CD4-positive, alpha-beta memory T cell (primary cell): Measurements from ENCODE around the gene CCDC186. TPM values are rescaled to one million over a fixed set of nuclear protein-coding genes. Genes with fewer than 3 reads are reported as not detected.
A peak's percentile ranks its signal among the peaks of the same experiment; 100 is the strongest.

Source experiments
- CTCF ChIA-PET: fragments of 350-600 bp; sonication (Branson Sonifier 250); formaldehyde crosslinking; loops from one replicate; lab custom pipeline; 2021; ENCODE audit warnings: inconsistent platforms; ENCODE audit not compliant: partially characterized antibody; lab: Charles Lee
- POLR2A ChIA-PET: fragments of 350-600 bp; sonication (Branson Sonifier 250); formaldehyde crosslinking; loops from one replicate; lab custom pipeline; 2021; ENCODE audit not compliant: partially characterized antibody; lab: Charles Lee
- DNase-seq, 5 donors: peaks; one replicate each; pipeline versions ENCODE4 v3.0.0 to v3.0.0-alpha.2; 2020 to 2022; ENCODE audit warnings: mixed read lengths in 1 of 5
- H3K27ac ChIP-seq: one replicate; pipeline ENCODE4 v1.7.0; 2013; ENCODE audit warnings: low read depth, low read length
- H3K27me3 ChIP-seq: 2 replicates; pipeline ENCODE4 v1.7.0; 2013; ENCODE audit warnings: mild to moderate bottlenecking, low read length, moderate library complexity; ENCODE audit not compliant: insufficient read depth
- H3K36me3 ChIP-seq: 2 replicates; pipeline ENCODE4 v1.7.0; 2013; ENCODE audit warnings: mild to moderate bottlenecking, low read length, moderate library complexity; ENCODE audit not compliant: insufficient read depth
- H3K4me1 ChIP-seq: 2 replicates; pipeline ENCODE4 v1.7.0; 2013; ENCODE audit warnings: mild to moderate bottlenecking, low read length, moderate library complexity; ENCODE audit not compliant: insufficient read depth
- H3K4me3 ChIP-seq, 2 donors: one replicate each; pipeline ENCODE4 v1.7.0; 2013; ENCODE audit warnings: low read length in 2 of 2, mild to moderate bottlenecking in 1 of 2
- H3K9me3 ChIP-seq, 2 donors: one replicate each; pipeline ENCODE4 v1.7.0; 2013; ENCODE audit warnings: low read length in 2 of 2, control low read depth in 1 of 2; ENCODE audit not compliant: control insufficient read depth in 1 of 2
- H3K27ac Mint-ChIP-seq, 7 donors: one replicate each; pipeline ENCODE4 v1.8.0; 2020 to 2021; ENCODE audit warnings: mixed read lengths in 7 of 7, mild to moderate bottlenecking in 6 of 7, inconsistent platforms in 3 of 7, moderate library complexity in 3 of 7
- H3K27me3 Mint-ChIP-seq, 2 donors: one replicate each; pipeline ENCODE4 v1.8.0; 2020 to 2021; ENCODE audit warnings: mixed read lengths in 2 of 2
- H3K36me3 Mint-ChIP-seq, 2 donors: one replicate each; pipeline ENCODE4 v1.8.0; 2020 to 2021; ENCODE audit warnings: mixed read lengths in 2 of 2, inconsistent platforms in 1 of 2, mild to moderate bottlenecking in 1 of 2
- H3K4me1 Mint-ChIP-seq, 4 donors: one replicate each; pipeline ENCODE4 v1.8.0; 2020 to 2021; ENCODE audit warnings: mixed read lengths in 4 of 4, mild to moderate bottlenecking in 1 of 4
- H3K4me3 Mint-ChIP-seq, 8 donors: one replicate each; pipeline ENCODE4 v1.8.0; 2020 to 2021; ENCODE audit warnings: mixed read lengths in 8 of 8, mild to moderate bottlenecking in 7 of 8, moderate library complexity in 6 of 8, inconsistent platforms in 3 of 8
- H3K9me3 Mint-ChIP-seq, 8 donors: one replicate each; pipeline ENCODE4 v1.8.0; 2020 to 2021; ENCODE audit warnings: mixed read lengths in 8 of 8, mild to moderate bottlenecking in 5 of 8, inconsistent platforms in 3 of 8, moderate library complexity in 1 of 8
- intact Hi-C: fragments of 100-400 bp; cut with micrococcal nuclease; formaldehyde crosslinking; loops from one replicate; pipeline ENCODE4 v1.15.1; 2023
- polyA plus RNA-seq, 2 donors: library from polyadenylated mRNA; unstranded; fragments of 300-500 nt; fragmentation: Illumina TruSeq; gene quantifications; one replicate each; pipeline ENCODE4 v1.2.3, GENCODE V29; 2021
- total RNA-seq, 2 experiments: library from RNA; stranded (reverse); gene quantifications; one replicate each; pipeline ENCODE4 v1.2.3, GENCODE V29; 2021

The CCDC186 gene
- total and polyA plus RNA-seq, 4 experiments from 2014 or later: 20.8 to 43.3 (median 31.4) TPM

- Histone ChIP-seq H3K36me3 (no peaks in the 10 kb centered on the region), H3K4me3 (no peak overlapping the region), H3K4me1 (no peaks in the 10 kb centered on the region), H3K27me3 (no peaks in the 10 kb centered on the region), H3K9me3 (no peaks in the 10 kb centered on the region), H3K27ac (no peak overlapping the region)
- peak overlapping the region in 1 of 7 donors; percentile 10 for H3K27ac Mint-ChIP-seq
- no peaks in the 10 kb centered on the region for H3K36me3 Mint-ChIP-seq
- intact Hi-C loops: loop anchor here (10.0 kb wide), 1 partner anchor 122 kb away; no protein-coding TSS in a partner anchor
- ChIA-PET CTCF (no interaction called here), POLR2A (no interaction called here)
- no peak overlapping the region for H3K4me3 Mint-ChIP-seq
- no peaks in the 10 kb centered on the region for H3K4me1 Mint-ChIP-seq
- H3K27me3 Mint-ChIP-seq: no peaks in the 10 kb centered on the region
- peaks cover 0 to 1% (median 0%) of the 10 kb centered on the region in 8 donors for H3K9me3 Mint-ChIP-seq
- DNase-seq: no peak
Observed at GRCh38 chr10:114087255-114087654, 86.7 kb downstream of the CCDC186 start.

DNA sequence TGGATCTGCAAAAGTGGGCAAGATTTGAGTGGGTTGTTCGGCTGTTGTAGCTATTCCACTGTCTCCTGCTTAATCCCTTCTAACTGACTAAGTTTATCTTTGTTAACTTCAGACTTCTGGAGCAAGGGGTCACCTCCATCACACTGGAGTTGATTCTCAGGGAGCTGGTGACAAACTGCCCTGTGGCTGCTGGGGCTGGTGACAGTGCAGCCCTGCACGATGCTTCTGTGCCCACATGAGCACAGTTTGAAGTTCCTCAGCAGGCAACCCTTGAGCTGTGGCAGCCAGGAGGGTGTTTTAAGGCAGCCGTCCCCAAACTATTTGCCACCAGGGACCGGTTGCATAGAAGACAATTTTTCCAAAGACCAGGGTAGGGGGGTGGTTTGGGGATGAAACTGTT lies 89.8 kb downstream of the CCDC186 start:
- intact Hi-C loops: loop anchor here (10.0 kb wide), 1 partner anchor 119 kb away; no protein-coding TSS in a partner anchor
- Mint-ChIP-seq H3K9me3 (peaks cover 0 to 1% (median 0%) of the 10 kb centered on the region in 8 donors), H3K27ac (peak overlapping the region in 1 of 7 donors; percentile 19), H3K27me3 (peaks cover 0 to 5% of the 10 kb centered on the region in 2 donors), H3K36me3 (no peaks in the 10 kb centered on the region), H3K4me3 (no peak overlapping the region), H3K4me1 (no peaks in the 10 kb centered on the region)
- no peak overlapping the region for H3K4me3 ChIP-seq
- CTCF ChIA-PET: no interaction called here
- no peak overlapping the region for H3K27ac ChIP-seq
- POLR2A ChIA-PET: interaction anchor here (0.7 to 2.8 kb wide), 3 partner anchors 11 to 133 kb away, joined by 3 to 10 read pairs (median 4); no protein-coding TSS in a partner anchor
- H3K27me3 ChIP-seq: no peaks in the 10 kb centered on the region
- no peaks in the 10 kb centered on the region for H3K36me3 ChIP-seq
- no peaks in the 10 kb centered on the region for H3K9me3 ChIP-seq
- H3K4me1 ChIP-seq: no peaks in the 10 kb centered on the region
- DNase-seq: no peak

- H3K4me1 Mint-ChIP-seq: no peaks in the 10 kb centered on the region
- H3K9me3 Mint-ChIP-seq: peaks cover 0 to 2% (median 0%) of the 10 kb centered on the region in 8 donors
- intact Hi-C loops: loop anchor here (10.0 kb wide), 1 partner anchor 118 kb away; no protein-coding TSS in a partner anchor
- Histone ChIP-seq H3K4me1 (no peaks in the 10 kb centered on the region), H3K4me3 (no peak overlapping the region), H3K27me3 (no peaks in the 10 kb centered on the region), H3K9me3 (no peaks in the 10 kb centered on the region), H3K36me3 (no peaks in the 10 kb centered on the region), H3K27ac (no peak overlapping the region)
- no peaks in the 10 kb centered on the region for H3K36me3 Mint-ChIP-seq
- peaks cover 0 to 5% of the 10 kb centered on the region in 2 donors for H3K27me3 Mint-ChIP-seq
- ChIA-PET POLR2A (interaction anchor here (2.8 kb wide), 1 partner anchor 122 kb away, joined by 10 read pairs; no protein-coding TSS in a partner anchor), CTCF (no interaction called here)
- H3K4me3 Mint-ChIP-seq: no peak overlapping the region
- peak in 1 of 5 donors; percentile 12 for DNase-seq
- H3K27ac Mint-ChIP-seq: no peak overlapping the region
Observed at GRCh38 chr10:114083040-114083439, 91.0 kb downstream of the CCDC186 start.

DNA sequence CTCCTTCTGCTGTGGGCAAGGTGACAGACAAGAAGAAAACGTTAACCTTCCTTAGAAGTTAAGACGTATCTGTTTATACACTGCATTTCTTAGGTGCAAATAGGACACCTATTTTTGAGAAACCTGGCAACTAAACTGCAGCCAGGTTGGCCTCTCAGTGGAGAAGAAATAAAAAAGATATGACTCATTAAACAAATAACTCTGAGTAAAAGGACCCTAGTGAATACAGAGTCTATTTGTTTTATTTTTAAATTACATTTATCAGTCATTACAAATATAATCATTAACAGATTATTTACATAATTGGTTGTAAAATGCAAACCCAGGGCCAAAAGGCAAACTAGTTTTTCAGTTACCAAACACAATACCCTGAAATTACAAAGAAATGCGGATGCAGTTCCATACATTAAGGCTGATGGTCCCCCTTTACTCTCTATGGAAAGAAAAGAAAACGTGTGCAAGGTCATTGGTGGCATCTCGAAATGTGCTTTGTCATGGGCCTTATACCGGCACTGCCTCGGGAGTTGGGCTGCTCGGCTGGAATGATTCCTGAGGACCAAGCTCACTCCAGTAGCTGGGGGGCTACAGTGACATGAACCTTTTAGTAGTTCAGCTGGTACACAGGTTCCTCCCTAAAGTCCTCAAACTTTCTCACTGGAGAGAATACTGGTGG lies 92.0 kb downstream of the CCDC186 start:
- Mint-ChIP-seq H3K27ac (no peak overlapping the region), H3K9me3 (peaks cover 0 to 3% (median 0%) of the 10 kb centered on the region in 8 donors), H3K4me1 (no peaks in the 10 kb centered on the region), H3K36me3 (no peaks in the 10 kb centered on the region), H3K27me3 (peaks cover 0 to 5% of the 10 kb centered on the region in 2 donors), H3K4me3 (no peak overlapping the region)
- CTCF ChIA-PET: no interaction called here
- H3K4me1 ChIP-seq: no peaks in the 10 kb centered on the region
- H3K4me3 ChIP-seq: no peak overlapping the region
- POLR2A ChIA-PET: interaction anchor here (2.8 kb wide), 1 partner anchor 121 kb away, joined by 10 read pairs; no protein-coding TSS in a partner anchor
- no peaks in the 10 kb centered on the region for H3K27me3 ChIP-seq
- intact Hi-C loops: loop anchor here (10.0 kb wide), 1 partner anchor 117 kb away; no protein-coding TSS in a partner anchor
- H3K9me3 ChIP-seq: no peaks in the 10 kb centered on the region
- H3K36me3 ChIP-seq: no peaks in the 10 kb centered on the region
- H3K27ac ChIP-seq: no peak overlapping the region
- no peak for DNase-seq

GRCh38 chr10:114079421-114079820 lies 94.6 kb downstream of the CCDC186 start:
- Mint-ChIP-seq H3K27me3 (peaks cover 0 to 5% of the 10 kb centered on the region in 2 donors), H3K27ac (no peak overlapping the region), H3K36me3 (no peaks in the 10 kb centered on the region), H3K4me1 (peaks cover 0 to 1% (median 0%) of the 10 kb centered on the region in 4 donors), H3K9me3 (peaks cover 0 to 2% (median 0%) of the 10 kb centered on the region in 8 donors), H3K4me3 (no peak overlapping the region)
- H3K27me3 ChIP-seq: no peaks in the 10 kb centered on the region
- no peak overlapping the region for H3K27ac ChIP-seq
- POLR2A ChIA-PET: no interaction called here
- intact Hi-C loops: no loop called here
- no peaks in the 10 kb centered on the region for H3K36me3 ChIP-seq
- H3K4me3 ChIP-seq: no peak overlapping the region
- CTCF ChIA-PET: interaction anchor here (0.8 kb wide), 1 partner anchor 24 kb away, joined by 3 read pairs; no protein-coding TSS in a partner anchor
- H3K9me3 ChIP-seq: no peaks in the 10 kb centered on the region
- H3K4me1 ChIP-seq: no peaks in the 10 kb centered on the region
- DNase-seq: no peak

- no peaks in the 10 kb centered on the region for H3K36me3 Mint-ChIP-seq
- peaks cover 0 to 5% of the 10 kb centered on the region in 2 donors for H3K27me3 Mint-ChIP-seq
- Histone ChIP-seq H3K4me1 (peaks cover 10% of the 10 kb centered on the region), H3K27ac (no peak overlapping the region), H3K4me3 (no peak overlapping the region), H3K36me3 (no peaks in the 10 kb centered on the region), H3K27me3 (no peaks in the 10 kb centered on the region), H3K9me3 (no peaks in the 10 kb centered on the region)
- intact Hi-C loops: no loop called here
- peaks cover 0 to 2% (median 0%) of the 10 kb centered on the region in 8 donors for H3K9me3 Mint-ChIP-seq
- POLR2A ChIA-PET: no interaction called here
- DNase-seq: no peak
- no peak overlapping the region for H3K27ac Mint-ChIP-seq
- CTCF ChIA-PET: interaction anchor here (0.8 kb wide), 1 partner anchor 25 kb away, joined by 3 read pairs; no protein-coding TSS in a partner anchor
- peaks cover 4 to 8% (median 5%) of the 10 kb centered on the region in 4 donors for H3K4me1 Mint-ChIP-seq
- no peak overlapping the region for H3K4me3 Mint-ChIP-seq
Observed at GRCh38 chr10:114078346-114078745, 95.7 kb downstream of the CCDC186 start.

DNA sequence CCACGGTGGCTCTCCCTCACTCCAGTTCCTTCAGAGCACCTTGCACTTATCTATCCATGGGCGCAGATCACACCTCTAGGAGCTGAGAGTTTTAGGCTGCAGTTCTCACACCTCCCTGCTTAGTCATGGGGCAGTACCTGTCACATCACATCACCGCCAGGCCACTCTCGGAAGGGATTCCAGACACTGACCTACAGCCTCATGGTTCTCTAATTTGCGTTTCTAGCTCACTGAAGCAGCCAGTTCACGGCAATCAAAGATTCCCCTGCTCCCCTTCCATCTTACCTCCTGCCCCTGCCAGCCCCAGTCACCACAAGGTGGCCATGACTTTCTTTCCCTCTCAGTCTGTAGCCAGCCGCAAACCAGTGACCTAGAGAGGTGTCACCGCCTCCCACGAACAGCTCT lies 96.2 kb downstream of the CCDC186 start:
- ChIA-PET POLR2A (no interaction called here), CTCF (no interaction called here)
- H3K27me3 Mint-ChIP-seq: peaks cover 0 to 5% of the 10 kb centered on the region in 2 donors
- H3K9me3 Mint-ChIP-seq: peaks cover 0 to 2% (median 0%) of the 10 kb centered on the region in 8 donors
- H3K36me3 Mint-ChIP-seq: no peaks in the 10 kb centered on the region
- no peak overlapping the region for H3K4me3 Mint-ChIP-seq
- no peak overlapping the region for H3K27ac ChIP-seq
- no peaks in the 10 kb centered on the region for H3K36me3 ChIP-seq
- H3K4me3 ChIP-seq: no peak overlapping the region
- no peak for DNase-seq
- intact Hi-C loops: no loop called here
- H3K27ac Mint-ChIP-seq: no peak overlapping the region
- H3K27me3 ChIP-seq: no peaks in the 10 kb centered on the region
- no peaks in the 10 kb centered on the region for H3K9me3 ChIP-seq
- peaks cover 4 to 12% (median 5%) of the 10 kb centered on the region in 4 donors for H3K4me1 Mint-ChIP-seq
- H3K4me1 ChIP-seq: peaks cover 11% of the 10 kb centered on the region
